Astrocyte of the spinal cord (primary cell): ENCODE measurements around the gene ZNF414.
"Not testable (repeated sequence)": the region's sequence is repeated elsewhere in the genome, so short reads cannot be mapped to it uniquely, and the experiment has no call there.

Experiments used
- DNase-seq: peaks from one replicate; pipeline ENCODE4 v3.0.0; 2011; ENCODE audit warnings: low read depth, low spot score
- H3K4me3 ChIP-seq: 2 replicates; pipeline ENCODE4 v1.5.1; 2011; ENCODE audit warnings: low read depth, mild to moderate bottlenecking, low read length, moderate library complexity
- in situ Hi-C: cut with HindIII; loops from 2 replicates; pipeline ENCODE4 v1.10.0; 2017; ENCODE audit warnings: low sequenced_read_pairs
- TF ChIP-seq, protein P1 (sequence below): IDR thresholded peaks from 2 replicates; pipeline ENCODE4 v1.5.1; 2012; ENCODE audit warnings: low read depth, mild to moderate bottlenecking, low read length, inconsistent platforms

The ZNF414 gene, protein sequence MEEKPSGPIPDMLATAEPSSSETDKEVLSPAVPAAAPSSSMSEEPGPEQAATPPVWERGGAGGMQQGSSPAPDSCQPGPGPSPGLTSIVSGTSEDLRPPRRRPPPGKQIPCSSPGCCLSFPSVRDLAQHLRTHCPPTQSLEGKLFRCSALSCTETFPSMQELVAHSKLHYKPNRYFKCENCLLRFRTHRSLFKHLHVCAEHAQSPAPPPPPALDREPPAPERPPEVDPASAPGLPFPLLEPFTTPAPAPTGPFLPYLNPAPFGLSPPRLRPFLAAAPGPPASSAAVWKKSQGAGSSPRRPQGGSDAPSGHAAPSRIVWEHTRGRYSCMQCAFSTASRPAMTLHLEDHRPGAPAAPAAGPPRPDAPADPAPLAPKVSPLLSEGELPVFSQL

GRCh38 chr19:8513687-8514504 lies at the start of gene ZNF414:
Gene ZNF414, minus strand, starts transcription at chr19:8514167. Its CDS starts 121 bp downstream, at chr19:8514046.
- peak; percentile 98 for DNase-seq
- in situ Hi-C loops: no loop called here
- peak within 1 kb of the TSS; percentile 53 for H3K4me3 ChIP-seq

DNA sequence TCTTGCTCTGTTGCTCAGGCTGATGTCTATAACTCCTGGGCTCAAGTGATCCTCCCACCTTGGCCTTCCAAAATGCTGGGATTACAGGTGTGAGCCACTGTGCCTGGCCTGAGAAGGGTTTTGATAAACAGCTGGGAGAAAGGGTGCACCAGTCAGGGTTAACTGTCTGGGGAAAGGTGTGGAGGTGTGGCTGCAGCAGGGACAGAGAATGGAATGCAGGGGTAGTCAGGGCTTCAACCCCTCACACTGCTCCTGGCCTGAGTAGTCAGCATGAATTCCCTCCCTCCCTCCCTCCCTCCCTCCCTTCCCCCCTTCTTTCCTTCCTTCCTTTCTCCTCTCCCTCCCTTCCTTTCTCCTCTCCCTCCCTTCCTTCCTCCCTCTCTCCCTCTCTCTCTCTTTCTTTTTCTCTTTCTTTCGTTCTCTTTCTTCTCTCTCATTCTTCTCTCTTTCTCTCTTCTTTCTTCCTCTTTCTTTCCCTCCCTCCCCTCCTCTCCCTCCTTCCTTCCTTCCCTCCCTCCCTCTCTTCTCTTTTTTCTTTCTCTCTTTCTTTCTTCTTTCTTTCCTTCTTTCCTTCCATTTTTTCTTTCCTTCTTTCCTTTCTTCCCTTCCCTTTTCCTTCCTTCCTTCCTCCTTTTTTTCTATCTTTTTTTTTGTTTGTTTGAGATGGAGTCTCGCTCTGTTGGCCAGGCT lies 47.3 kb upstream of the ZNF414 start:
- TF ChIP-seq, protein P1, sequence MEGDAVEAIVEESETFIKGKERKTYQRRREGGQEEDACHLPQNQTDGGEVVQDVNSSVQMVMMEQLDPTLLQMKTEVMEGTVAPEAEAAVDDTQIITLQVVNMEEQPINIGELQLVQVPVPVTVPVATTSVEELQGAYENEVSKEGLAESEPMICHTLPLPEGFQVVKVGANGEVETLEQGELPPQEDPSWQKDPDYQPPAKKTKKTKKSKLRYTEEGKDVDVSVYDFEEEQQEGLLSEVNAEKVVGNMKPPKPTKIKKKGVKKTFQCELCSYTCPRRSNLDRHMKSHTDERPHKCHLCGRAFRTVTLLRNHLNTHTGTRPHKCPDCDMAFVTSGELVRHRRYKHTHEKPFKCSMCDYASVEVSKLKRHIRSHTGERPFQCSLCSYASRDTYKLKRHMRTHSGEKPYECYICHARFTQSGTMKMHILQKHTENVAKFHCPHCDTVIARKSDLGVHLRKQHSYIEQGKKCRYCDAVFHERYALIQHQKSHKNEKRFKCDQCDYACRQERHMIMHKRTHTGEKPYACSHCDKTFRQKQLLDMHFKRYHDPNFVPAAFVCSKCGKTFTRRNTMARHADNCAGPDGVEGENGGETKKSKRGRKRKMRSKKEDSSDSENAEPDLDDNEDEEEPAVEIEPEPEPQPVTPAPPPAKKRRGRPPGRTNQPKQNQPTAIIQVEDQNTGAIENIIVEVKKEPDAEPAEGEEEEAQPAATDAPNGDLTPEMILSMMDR: no peak
- no peak overlapping the region for H3K4me3 ChIP-seq
- in situ Hi-C loops: no loop called here
- no peak for DNase-seq

More at GRCh38 chr19:8513687-8514504, at the start of gene ZNF414:
- TF ChIP-seq, protein P1: no peak

DNA sequence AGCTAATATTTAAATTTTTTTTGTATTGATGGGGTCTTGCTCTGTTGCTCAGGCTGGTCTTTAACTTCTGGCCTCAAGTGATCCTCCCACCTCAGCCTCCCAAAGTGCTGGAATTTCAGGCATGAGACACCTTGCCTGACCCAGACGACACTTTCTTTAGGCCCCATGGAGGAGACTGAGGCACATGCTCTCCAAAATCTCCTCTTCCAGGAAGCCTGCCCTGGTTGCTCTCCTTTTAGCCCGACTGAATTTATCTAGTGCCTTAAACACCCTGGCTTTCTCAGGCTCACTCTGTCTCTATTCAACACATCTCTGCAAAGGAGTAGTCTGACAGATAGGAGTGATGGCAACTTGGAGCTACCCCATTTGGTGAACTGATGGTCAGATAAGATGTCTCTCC lies 44.4 kb upstream of the ZNF414 start:
- in situ Hi-C loops: no loop called here

DNA sequence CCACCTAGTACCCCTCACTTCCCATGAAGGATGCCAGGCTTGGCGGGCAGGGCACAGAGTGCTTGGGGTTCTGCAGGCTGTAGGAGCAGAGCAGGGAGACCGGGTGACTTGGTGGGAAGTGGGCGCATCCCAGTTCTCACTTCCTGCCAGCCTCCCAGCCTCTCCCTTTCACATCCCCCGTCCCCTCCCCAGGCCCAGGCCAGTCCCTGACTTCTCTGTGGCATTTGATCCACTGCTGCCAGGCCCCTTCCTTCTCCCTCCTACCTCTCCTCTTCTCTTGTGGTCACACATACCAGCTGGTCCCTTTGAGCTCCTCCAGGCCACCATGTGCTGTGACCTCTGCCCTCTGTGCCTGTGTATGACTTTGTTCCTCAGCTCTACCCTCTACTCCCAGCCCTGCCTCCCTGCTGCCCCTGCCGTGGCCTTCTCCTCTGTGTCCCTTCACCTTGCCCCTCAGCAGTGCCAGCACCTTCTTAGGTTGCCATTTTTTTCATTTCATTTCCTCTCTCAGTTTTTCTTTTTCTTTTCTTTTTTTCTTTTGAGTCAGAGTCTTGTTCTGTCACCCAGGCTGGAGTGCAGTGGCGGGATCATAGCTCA lies 43.8 kb upstream of the ZNF414 start:
- no peak overlapping the region for H3K4me3 ChIP-seq
- in situ Hi-C loops: no loop called here
- TF ChIP-seq, protein P1: no peak
- DNase-seq: no peak

More for the DNA sequence above, 44.4 kb upstream of the ZNF414 start:
- TF ChIP-seq, protein P1: no peak
- H3K4me3 ChIP-seq: no peak overlapping the region
- DNase-seq: no peak

- DNase-seq, H3K4me3 ChIP-seq, in situ Hi-C loops: not testable (repeated sequence)
Measured at GRCh38 chr19:8553729-8554128, 39.8 kb upstream of the ZNF414 start.

DNA sequence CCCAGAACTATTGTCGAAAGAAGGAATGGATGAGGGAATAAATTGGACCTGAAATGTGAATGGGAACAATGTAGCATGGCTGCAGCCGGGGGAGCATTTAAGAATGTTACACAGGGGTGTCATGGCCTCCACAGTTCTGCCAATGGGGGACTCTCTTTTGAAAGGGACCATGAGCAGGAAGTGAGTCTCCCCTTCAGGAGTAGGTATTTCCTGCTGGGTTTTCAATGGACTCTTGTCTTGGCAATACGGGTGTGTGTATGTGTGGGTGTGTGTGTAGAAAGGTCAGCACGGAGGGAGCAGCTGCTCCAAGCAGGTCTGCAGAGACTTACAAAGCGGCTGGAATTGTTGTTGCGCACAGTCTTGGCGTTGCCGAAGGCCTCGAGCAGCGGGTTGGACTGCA lies 38.8 kb upstream of the ZNF414 start:
- peak; percentile 16 for DNase-seq
- in situ Hi-C loops: no loop called here
- no peak overlapping the region for H3K4me3 ChIP-seq
- TF ChIP-seq, protein P1: no peak
